ENCODE data around the gene ADCYAP1R1.
A peak's percentile ranks its signal among the peaks of the same experiment; 100 is the strongest.

Gene ADCYAP1R1

GRCh38 chr7:31054608-31055278 is 2.6 kb downstream of the ADCYAP1R1 start:
- no peaks in the 10 kb centered on the region for H3K9me3 Mint-ChIP-seq
- no peak overlapping the region for H3K4me3 Mint-ChIP-seq
- H3K27me3 Mint-ChIP-seq, result peaks cover 79% of the 10 kb centered on the region
- ATAC-seq (no peak), DNase-seq (no peak)
- H3K27ac Mint-ChIP-seq, result no peak overlapping the region
- peaks cover 6% of the 10 kb centered on the region for H3K4me1 Mint-ChIP-seq

- peaks cover 72% of the 10 kb centered on the region for H3K27me3 Mint-ChIP-seq
- no peak overlapping the region for H3K27ac Mint-ChIP-seq
- H3K4me3 Mint-ChIP-seq, result no peak overlapping the region
- H3K4me1 Mint-ChIP-seq, result peaks cover 6% of the 10 kb centered on the region
- H3K9me3 Mint-ChIP-seq, result no peaks in the 10 kb centered on the region
- DNase-seq, result no peak
- no peak for ATAC-seq
These were observed 3.4 kb downstream of the ADCYAP1R1 start for GRCh38 chr7:31055471-31055870.

GRCh38 chr7:31056775-31057346 is 4.8 kb downstream of the ADCYAP1R1 start:
- no peaks in the 10 kb centered on the region for H3K9me3 Mint-ChIP-seq
- H3K27me3 Mint-ChIP-seq, result peaks cover 58% of the 10 kb centered on the region
- H3K4me3 Mint-ChIP-seq, result no peak overlapping the region
- peak overlapping the region in 1 of 2 donors; percentile 63 for H3K27ac Mint-ChIP-seq
- peaks cover 1% of the 10 kb centered on the region for H3K4me1 Mint-ChIP-seq
- DNase-seq (no peak), ATAC-seq (no peak)

GRCh38 chr7:31058122-31058521 is 6.0 kb downstream of the ADCYAP1R1 start:
- DNase-seq (no peak), ATAC-seq (peak; percentile 24)
- Mint-ChIP-seq H3K27me3 (peaks cover 47% of the 10 kb centered on the region), H3K4me3 (no peak overlapping the region), H3K4me1 (no peaks in the 10 kb centered on the region), H3K9me3 (no peaks in the 10 kb centered on the region), H3K27ac (no peak overlapping the region)

- H3K4me3 Mint-ChIP-seq, result no peak overlapping the region
- H3K4me1 Mint-ChIP-seq, result no peaks in the 10 kb centered on the region
- H3K27me3 Mint-ChIP-seq, result peaks cover 41% of the 10 kb centered on the region
- no peaks in the 10 kb centered on the region for H3K9me3 Mint-ChIP-seq
- no peak for ATAC-seq
- DNase-seq, result no peak
- no peak overlapping the region for H3K27ac Mint-ChIP-seq
These were observed 6.6 kb downstream of the ADCYAP1R1 start for GRCh38 chr7:31058688-31059087.

GRCh38 chr7:31059551-31059950 is 7.4 kb downstream of the ADCYAP1R1 start:
- ATAC-seq (no peak), DNase-seq (no peak)
- H3K4me3 Mint-ChIP-seq, result no peak overlapping the region
- peaks cover 33% of the 10 kb centered on the region for H3K27me3 Mint-ChIP-seq
- no peaks in the 10 kb centered on the region for H3K9me3 Mint-ChIP-seq
- no peaks in the 10 kb centered on the region for H3K4me1 Mint-ChIP-seq
- H3K27ac Mint-ChIP-seq, result peak overlapping the region in 1 of 2 donors; percentile 9

- H3K4me1 Mint-ChIP-seq, result no peaks in the 10 kb centered on the region
- DNase-seq (no peak), ATAC-seq (no peak)
- no peak overlapping the region for H3K27ac Mint-ChIP-seq
- no peak overlapping the region for H3K4me3 Mint-ChIP-seq
- peaks cover 17% of the 10 kb centered on the region for H3K27me3 Mint-ChIP-seq
- no peaks in the 10 kb centered on the region for H3K9me3 Mint-ChIP-seq
These were observed 9.1 kb downstream of the ADCYAP1R1 start for GRCh38 chr7:31061185-31061584.

GRCh38 chr7:31062746-31063435 is 10.8 kb downstream of the ADCYAP1R1 start:
- no peak overlapping the region for H3K4me3 Mint-ChIP-seq
- DNase-seq (no peak), ATAC-seq (no peak)
- no peak overlapping the region for H3K27ac Mint-ChIP-seq
- H3K27me3 Mint-ChIP-seq, result peaks cover under 1% of the 10 kb centered on the region
- H3K4me1 Mint-ChIP-seq, result no peaks in the 10 kb centered on the region
- no peaks in the 10 kb centered on the region for H3K9me3 Mint-ChIP-seq

GRCh38 chr7:31065021-31065593 is 13.0 kb downstream of the ADCYAP1R1 start:
- ATAC-seq, result no peak
- H3K27ac Mint-ChIP-seq, result no peak overlapping the region
- DNase-seq, result no peak
- no peaks in the 10 kb centered on the region for H3K27me3 Mint-ChIP-seq
- no peaks in the 10 kb centered on the region for H3K4me1 Mint-ChIP-seq
- no peaks in the 10 kb centered on the region for H3K9me3 Mint-ChIP-seq
- no peak overlapping the region for H3K4me3 Mint-ChIP-seq

GRCh38 chr7:31065840-31066239 is 13.7 kb downstream of the ADCYAP1R1 start:
- no peaks in the 10 kb centered on the region for H3K9me3 Mint-ChIP-seq
- no peak for DNase-seq
- no peak for ATAC-seq
- no peaks in the 10 kb centered on the region for H3K4me1 Mint-ChIP-seq
- no peak overlapping the region for H3K27ac Mint-ChIP-seq
- no peaks in the 10 kb centered on the region for H3K27me3 Mint-ChIP-seq
- no peak overlapping the region for H3K4me3 Mint-ChIP-seq

- Mint-ChIP-seq H3K9me3 (no peaks in the 10 kb centered on the region), H3K4me3 (no peak overlapping the region), H3K4me1 (no peaks in the 10 kb centered on the region), H3K27me3 (no peaks in the 10 kb centered on the region), H3K27ac (no peak overlapping the region)
- DNase-seq (no peak), ATAC-seq (no peak)
These were observed 14.5 kb downstream of the ADCYAP1R1 start for GRCh38 chr7:31066516-31067130.

- no peak for DNase-seq
- Mint-ChIP-seq H3K27me3 (peaks cover 4% of the 10 kb centered on the region), H3K27ac (no peak overlapping the region), H3K4me3 (no peak overlapping the region), H3K9me3 (no peaks in the 10 kb centered on the region), H3K4me1 (no peaks in the 10 kb centered on the region)
- ATAC-seq, result no peak
These were observed 15.4 kb downstream of the ADCYAP1R1 start for GRCh38 chr7:31067491-31067890.

- no peaks in the 10 kb centered on the region for H3K4me1 Mint-ChIP-seq
- no peak for ATAC-seq
- H3K27ac Mint-ChIP-seq, result peak overlapping the region in 1 of 2 donors; percentile 8
- no peaks in the 10 kb centered on the region for H3K9me3 Mint-ChIP-seq
- DNase-seq, result no peak
- no peak overlapping the region for H3K4me3 Mint-ChIP-seq
- H3K27me3 Mint-ChIP-seq, result peaks cover 9% of the 10 kb centered on the region
These were observed 16.0 kb downstream of the ADCYAP1R1 start for GRCh38 chr7:31068006-31068675.

- H3K4me3 Mint-ChIP-seq, result no peak overlapping the region
- no peaks in the 10 kb centered on the region for H3K4me1 Mint-ChIP-seq
- no peak for DNase-seq
- peaks cover 9% of the 10 kb centered on the region for H3K27me3 Mint-ChIP-seq
- ATAC-seq, result peak; percentile 4
- H3K9me3 Mint-ChIP-seq, result no peaks in the 10 kb centered on the region
- H3K27ac Mint-ChIP-seq, result no peak overlapping the region
These were observed 17.9 kb downstream of the ADCYAP1R1 start for GRCh38 chr7:31069860-31070555.

Measured in stimulated activated naive CD8-positive, alpha-beta T cell treated with anti-CD3 and anti-CD28 coated beads, Interleukin-15, amount 100 ng/mL, for 72 hours (primary cell).